Measurements from ENCODE around the gene LYZL1. TPM values are rescaled to one million over a fixed set of nuclear protein-coding genes. Genes with fewer than 3 reads are reported as not detected.
A peak's percentile ranks its signal among the peaks of the same experiment; 100 is the strongest.

LYZL1 gene
- total and polyA plus RNA-seq, 9 of the 15 experiments (the other 6 are each of a cell fraction or from before 2014, with no cell fraction given), result not detected

DNA sequence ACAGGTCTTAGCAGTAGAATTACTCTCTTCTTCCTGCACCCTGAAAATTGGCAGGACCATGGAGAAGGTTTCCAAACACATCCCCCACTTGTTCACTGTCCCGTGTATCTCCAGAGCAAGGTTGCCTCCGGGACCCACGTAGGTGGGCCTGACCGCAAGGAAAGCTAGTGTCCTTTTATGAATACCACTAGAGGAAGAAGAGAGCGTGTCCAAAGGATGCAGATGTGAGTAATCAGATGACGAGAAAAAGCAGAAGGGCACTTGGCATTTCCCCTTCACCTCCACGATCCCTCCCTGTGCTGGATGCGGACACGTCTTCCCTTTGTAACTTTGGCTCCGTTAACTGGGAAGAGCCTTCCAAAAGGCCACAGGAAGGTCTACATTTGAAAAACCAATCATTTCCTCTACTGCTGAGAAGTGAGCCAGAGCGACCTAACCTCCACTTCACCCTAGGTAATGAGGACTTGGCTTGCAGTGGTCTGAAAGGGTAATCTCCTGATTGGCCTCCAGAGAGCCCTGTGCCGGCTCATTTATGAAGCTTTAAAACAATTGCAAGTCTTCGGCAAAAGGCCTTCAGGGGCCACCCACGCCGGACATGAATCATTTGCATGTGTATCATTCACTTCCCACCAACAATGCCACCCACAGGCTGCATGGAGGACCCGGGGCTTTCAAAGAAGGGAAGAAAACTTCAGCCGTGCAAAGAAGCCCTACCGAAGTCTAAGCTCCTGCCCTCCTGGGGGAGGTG lies 55.4 kb downstream of the LYZL1 start:
- Histone ChIP-seq H3K27me3 (ENCODE audit: control insufficient read depth in 2 of 2, insufficient read depth in 2 of 2, low read length in 2 of 2) (peaks cover 2 to 20% of the 10 kb centered on the region in 2 experiments; a peak in 3 of 5 replicates), H3K36me3 (ENCODE audit: control insufficient read depth, insufficient read depth, low read length) (no peaks in the 10 kb centered on the region), H3K4me2 (ENCODE audit: insufficient read depth, low read length) (no peak overlapping the region), H3K9me3 (replicated peaks; ENCODE audit: control insufficient read depth, insufficient read depth, low read depth, low read length) (no peaks in the 10 kb centered on the region), H4K20me1 (replicated peaks; ENCODE audit: control insufficient read depth, insufficient read depth, low read length) (no peaks in the 10 kb centered on the region), H2AFZ (ENCODE audit: low read depth, low read length) (no peak overlapping the region), H3K4me3 (no peak overlapping the region), H3K9ac (ENCODE audit: insufficient read depth in 1 of 2, low read depth in 2 of 2, low read length in 2 of 2) (no peak overlapping the region), H3K79me2 (ENCODE audit: control insufficient read depth, insufficient read depth, low read length) (no peaks in the 10 kb centered on the region), H3K9me1 (ENCODE audit: control insufficient read depth, insufficient read depth, low read length) (no peaks in the 10 kb centered on the region), H3K27ac (ENCODE audit: extremely low read depth, low read depth, low read length) (no peak overlapping the region), H3K4me1 (replicated peaks in 1 of 2; ENCODE audit: control insufficient read depth in 2 of 2, insufficient read depth in 2 of 2, low read length in 2 of 2) (no peaks in the 10 kb centered on the region)
- TF ChIP-seq EGR1 (conservative IDR thresholded peaks at IDR 0.05), result peak; percentile 57
- TF ChIP-seq HNRNPUL1 (IDR thresholded peaks at IDR 0.05; ENCODE audit: low read length), result no peak
- no TSS peak for BruUV-seq (replicated peaks)
- intact Hi-C loops (cut with micrococcal nuclease), result no loop called here
- no peak for ATAC-seq
- ChIA-PET CTCF (ENCODE audit: low intra/inter-chr PET ratio) (no interaction called here), POLR2A (no interaction called here)
- FAIRE-seq, result no peak
- in situ Hi-C loops (cut with MboI), result no loop called here
- no peak for DNase-seq (ENCODE audit: extremely low read depth in 1 of 4, low spot score in 3 of 4)
- 1% methylated on average over 17 of the region's 18 CpGs for WGBS (ENCODE audit: insufficient coverage, low coverage, missing lambda C conversion rate)

DNA sequence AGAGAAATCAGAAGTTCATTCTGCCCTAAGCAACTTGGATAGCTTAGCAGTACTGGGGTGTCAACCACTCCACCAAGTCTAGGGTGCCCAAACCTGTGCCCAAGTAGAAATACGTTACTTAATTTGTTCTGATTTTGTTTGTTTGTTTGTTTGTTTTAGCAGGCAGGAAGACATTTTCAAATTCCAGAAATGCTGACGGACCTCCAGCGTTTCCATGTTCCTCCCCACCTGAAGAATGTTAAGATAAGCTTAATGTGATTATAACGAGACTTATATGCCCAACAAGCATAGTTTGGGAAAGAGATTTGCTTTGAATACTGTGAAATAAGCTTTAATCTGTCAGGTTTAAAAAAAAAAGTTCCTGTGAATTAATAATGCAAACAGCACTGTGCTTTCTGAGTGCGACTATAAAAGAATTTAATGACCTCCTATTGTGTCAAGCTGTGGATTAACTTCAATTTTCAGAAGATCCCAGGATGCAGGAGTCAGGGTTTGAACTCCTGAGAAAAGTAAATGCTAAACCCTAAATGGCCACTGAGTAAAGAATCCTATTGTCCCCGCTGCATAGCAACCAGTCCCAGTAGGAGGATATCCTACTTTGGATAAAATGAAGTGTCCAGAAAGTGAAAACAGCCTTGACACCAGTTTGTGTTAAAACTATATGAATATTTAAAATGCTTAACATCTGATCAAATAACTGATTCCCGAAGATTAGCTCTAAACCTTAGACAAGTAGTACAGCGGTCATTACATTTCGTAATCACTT lies 56.5 kb downstream of the LYZL1 start:
- H3K27me3 ChIP-seq (ENCODE audit: control insufficient read depth in 2 of 2, insufficient read depth in 2 of 2, low read length in 2 of 2), result peaks cover 2 to 20% of the 10 kb centered on the region in 2 experiments; a peak in 3 of 5 replicates
- intact Hi-C loops (cut with micrococcal nuclease), result no loop called here
- DNase-seq (ENCODE audit: extremely low read depth in 1 of 4, low spot score in 3 of 4), result no peak
- no peaks in the 10 kb centered on the region for H3K79me2 ChIP-seq (ENCODE audit: control insufficient read depth, insufficient read depth, low read length)
- no peak overlapping the region for H3K9ac ChIP-seq (ENCODE audit: insufficient read depth in 1 of 2, low read depth in 2 of 2, low read length in 2 of 2)
- no peaks in the 10 kb centered on the region for H3K4me1 ChIP-seq (replicated peaks in 1 of 2; ENCODE audit: control insufficient read depth in 2 of 2, insufficient read depth in 2 of 2, low read length in 2 of 2)
- TF ChIP-seq CC2D1A (IDR thresholded peaks at IDR 0.05) (no peak), ZFP30 (CRISPR knock-in tag; IDR thresholded peaks at IDR 0.05; ENCODE audit: borderline replicate concordance) (no peak)
- H2AFZ ChIP-seq (ENCODE audit: low read depth, low read length), result no peak overlapping the region
- no peaks in the 10 kb centered on the region for H4K20me1 ChIP-seq (replicated peaks; ENCODE audit: control insufficient read depth, insufficient read depth, low read length)
- H3K9me1 ChIP-seq (ENCODE audit: control insufficient read depth, insufficient read depth, low read length), result no peaks in the 10 kb centered on the region
- CTCF ChIA-PET (ENCODE audit: low intra/inter-chr PET ratio), result no interaction called here
- no peak for ATAC-seq
- no peak for FAIRE-seq
- no peak overlapping the region for H3K27ac ChIP-seq (ENCODE audit: extremely low read depth, low read depth, low read length)
- H3K4me3 ChIP-seq, result no peak overlapping the region
- no TSS peak for BruUV-seq (replicated peaks)
- 1% methylated on average over 9 of the region's 9 CpGs for WGBS (ENCODE audit: insufficient coverage, low coverage, missing lambda C conversion rate)
- in situ Hi-C loops (cut with MboI), result no loop called here
- H3K36me3 ChIP-seq (ENCODE audit: control insufficient read depth, insufficient read depth, low read length), result no peaks in the 10 kb centered on the region
- H3K9me3 ChIP-seq (replicated peaks; ENCODE audit: control insufficient read depth, insufficient read depth, low read depth, low read length), result no peaks in the 10 kb centered on the region
- H3K4me2 ChIP-seq (ENCODE audit: insufficient read depth, low read length), result no peak overlapping the region
- POLR2A ChIA-PET, result no interaction called here
